ENCODE measurements around the gene INTS14.

- TF ChIP-seq CTCF (IDR thresholded peaks at IDR 0.05) (no peak), POLR2A (IDR thresholded peaks at IDR 0.05) (no peak)
Observed at GRCh38 chr15:65603134-65603533, 7.8 kb downstream of the INTS14 start.
